Dedifferentiated amniotic fluid mesenchymal stem cell (primary cell): ENCODE results near the gene HLCS.
A peak's percentile ranks its signal among the peaks of the same experiment; 100 is the strongest.
"Not testable (repeated sequence)": the region's sequence is repeated elsewhere in the genome, so short reads cannot be mapped to it uniquely, and the experiment has no call there.

Experiments
- DNase-seq: peaks from one replicate; pipeline ENCODE4 v3.0.0-alpha.2; 2016; ENCODE audit errors: extremely low spot score

HLCS gene

GRCh38 chr21:36849461-36850105 is 116.9 kb downstream of the HLCS start:
- DNase-seq = no peak

GRCh38 chr21:36848730-36849274 is 117.7 kb downstream of the HLCS start:
- no peak for DNase-seq

- DNase-seq = peak; percentile 81
Observed at GRCh38 chr21:36847189-36847588, 119.3 kb downstream of the HLCS start.

- no peak for DNase-seq
Observed at GRCh38 chr21:36846631-36847030, 119.8 kb downstream of the HLCS start.

- no peak for DNase-seq
Observed at GRCh38 chr21:36845790-36846189, 120.7 kb downstream of the HLCS start.

- DNase-seq = no peak
Observed at GRCh38 chr21:36845070-36845469, 121.4 kb downstream of the HLCS start.

- no peak for DNase-seq
Observed at GRCh38 chr21:36841866-36842265, 124.6 kb downstream of the HLCS start.

- no peak for DNase-seq
Observed at GRCh38 chr21:36839735-36840134, 126.7 kb downstream of the HLCS start.

- DNase-seq = peak; percentile 38
Observed at GRCh38 chr21:36839123-36839522, 127.3 kb downstream of the HLCS start.

GRCh38 chr21:36835383-36835795 is 131.1 kb downstream of the HLCS start:
- DNase-seq = no peak

GRCh38 chr21:36834192-36834591 is 132.3 kb downstream of the HLCS start:
- DNase-seq = no peak

GRCh38 chr21:36830100-36830499 is 136.4 kb downstream of the HLCS start:
- DNase-seq = no peak

- DNase-seq = no peak
Observed at GRCh38 chr21:36828891-36829515, 137.5 kb downstream of the HLCS start.

GRCh38 chr21:36828208-36828607 is 138.3 kb downstream of the HLCS start:
- DNase-seq = no peak

- no peak for DNase-seq
Observed at GRCh38 chr21:36825658-36826057, 140.8 kb downstream of the HLCS start.

- no peak for DNase-seq
Observed at GRCh38 chr21:36821032-36821299, 145.5 kb downstream of the HLCS start.

GRCh38 chr21:36820176-36821031 is 146.1 kb downstream of the HLCS start:
- DNase-seq = no peak

GRCh38 chr21:36817732-36818450 is 148.6 kb downstream of the HLCS start:
- no peak for DNase-seq

GRCh38 chr21:36816561-36817130 is 149.8 kb downstream of the HLCS start:
- DNase-seq = no peak

- DNase-seq = not testable (repeated sequence)
Observed at GRCh38 chr21:36816026-36816425, 150.4 kb downstream of the HLCS start.

- DNase-seq = no peak
Observed at GRCh38 chr21:36815284-36815683, 151.2 kb downstream of the HLCS start.

GRCh38 chr21:36813052-36813451 is 153.4 kb downstream of the HLCS start:
- DNase-seq = no peak
